Ovary (tissue), 9 donors: ENCODE results near the gene DYNC1H1. TPM values are rescaled to one million over a fixed set of nuclear protein-coding genes. Genes with fewer than 3 reads are reported as not detected.

ENCODE experiments used
- DNase-seq, 5 donors: peaks; one replicate each; pipeline ENCODE4 v3.0.0-alpha.2; 2019 to 2020
- H3K27ac ChIP-seq, 2 donors: fragments of 200-600 bp; one replicate each; pipeline versions ENCODE4 v1.5.1 to v1.8.0; 2019 to 2022
- H3K27me3 ChIP-seq: fragments of 200-600 bp; one replicate; pipeline ENCODE4 v1.8.0; 2022
- H3K36me3 ChIP-seq: fragments of 200-600 bp; sonication (generic); one replicate; pipeline ENCODE4 v1.5.1; 2019
- H3K4me1 ChIP-seq: one replicate; pipeline ENCODE4 v1.8.1; 2013; ENCODE audit warnings: mild to moderate bottlenecking, moderate library complexity; ENCODE audit not compliant: insufficient read depth
- H3K4me3 ChIP-seq: fragments of 200-600 bp; sonication (generic); one replicate; pipeline ENCODE4 v1.5.1; 2017
- H3K9me3 ChIP-seq, 2 donors: fragments of 200-600 bp in 1 of 2; sonication (generic) in 1 of 2; one replicate each; pipeline versions ENCODE4 v1.5.1 to v1.8.1; 2013 to 2019; ENCODE audit warnings: mild to moderate bottlenecking in 1 of 2, moderate library complexity in 1 of 2
- CTCF ChIP-seq, 3 donors: fragments of 450-650 bp in 2 of 3; fragments of 200-600 bp in 1 of 3; IDR thresholded peaks; one replicate each; pipeline versions ENCODE4 v1.5.1 to v1.8.0; 2016 to 2022; ENCODE audit warnings: antibody characterized with exemption in 3 of 3, mild to moderate bottlenecking in 1 of 3
- EP300 ChIP-seq: sonication (generic); formaldehyde crosslinking; IDR thresholded peaks from one replicate; pipeline ENCODE4 v1.6.1; 2017; ENCODE audit warnings: antibody characterized with exemption
- POLR2A ChIP-seq: fragments of 450-650 bp; IDR thresholded peaks from one replicate; pipeline ENCODE4 v1.6.1; 2017; ENCODE audit warnings: antibody characterized with exemption, mild to moderate bottlenecking, moderate library complexity
- WGBS, 3 donors: extraction: QIAGEN DNeasy Blood & Tissue Kit in 1 of 3; methylation state at CpG; one replicate each; pipeline versions ENCODE4 v1.1.5 to v1.1.7; 2013 to 2017; 5-methylcytosine and 5-hydroxymethylcytosine counted together
- intact Hi-C, 4 donors: fragments of 100-400 bp; cut with DNase I; formaldehyde crosslinking; loops; one replicate each; pipeline versions ENCODE4 v1.11.0 to v1.15.1; 2022 to 2023
- polyA plus RNA-seq, 2 donors: library from polyadenylated mRNA; stranded (reverse); fragments of 200-250 nt in 1 of 2; fragments of 350-450 nt in 1 of 2; fragmentation: Illumina TruSeq in 1 of 2; extraction: RNeasy Lipid Tissue Mini Kit (QIAGEN cat#74804) in 1 of 2; gene quantifications; one replicate each; pipeline ENCODE4 v1.2.3, GENCODE V29; 2013 to 2014
- total RNA-seq, 7 donors: library from RNA; depleted of rRNA in 2 of 7; stranded (reverse); fragments of >200 nt in 2 of 7; fragmentation: NEBNext Ultra II Directional in 3 of 7; extraction: Animal tissue kit (Norgen Biotek cat#: 25700) in 3 of 7; gene quantifications; one replicate each; pipeline versions ENCODE4 v1.1.0 to v1.2.4, GENCODE V29; 2016 to 2023
- donor health status: DM: no; HTN: no; CAD: no; lungs with moderate emphysema.
- donor health status: DM: no; HTN: no; CAD: no.
- donor health status: Bipolar disorder and iron deficiency.
- donor health status: DM: yes; HTN: yes; CAD: no.
- donor health status: DM: no; HTN: no; CAD: no.
- donor health status: DM: yes; HTN: yes; CAD: no.

Gene DYNC1H1
- total and polyA plus RNA-seq, 9 donors, result 130 to 373 (median 246) TPM

- TF ChIP-seq CTCF (IDR thresholded peaks at IDR 0.05), result no peak
- no peak for TF ChIP-seq POLR2A
- TF ChIP-seq EP300, result no peak
- no peak for DNase-seq
- H3K27me3 ChIP-seq, result no peaks in the 10 kb centered on the region
- H3K4me3 ChIP-seq, result no peak overlapping the region
- WGBS, 3 donors, result 92 to 94% (median 92%) methylated on average over 9 of the region's 9 CpGs
- no peaks in the 10 kb centered on the region for H3K4me1 ChIP-seq
- no peak overlapping the region for H3K27ac ChIP-seq
- intact Hi-C loops, result no loop called here
- H3K36me3 ChIP-seq, result no peaks in the 10 kb centered on the region
- H3K9me3 ChIP-seq, result no peaks in the 10 kb centered on the region
Measured at GRCh38 chr14:102035914-102036313, 71.5 kb downstream of the DYNC1H1 start.

GRCh38 chr14:102037686-102038085, 73.3 kb downstream of the DYNC1H1 start:
- no peak overlapping the region for H3K27ac ChIP-seq
- TF ChIP-seq CTCF (IDR thresholded peaks at IDR 0.05), result no peak
- TF ChIP-seq EP300, result no peak
- TF ChIP-seq POLR2A, result no peak
- H3K4me3 ChIP-seq, result no peak overlapping the region
- no peaks in the 10 kb centered on the region for H3K9me3 ChIP-seq
- H3K36me3 ChIP-seq, result no peaks in the 10 kb centered on the region
- no peaks in the 10 kb centered on the region for H3K27me3 ChIP-seq
- WGBS, 3 donors, result 21 to 36% (median 31%) methylated on average over 1 of the region's 1 CpG
- H3K4me1 ChIP-seq, result no peaks in the 10 kb centered on the region
- intact Hi-C loops, result no loop called here
- DNase-seq, result no peak

GRCh38 chr14:102039157-102039556, 74.8 kb downstream of the DYNC1H1 start:
- TF ChIP-seq EP300 (no peak), CTCF (IDR thresholded peaks at IDR 0.05) (no peak), POLR2A (no peak)
- H3K27ac ChIP-seq, result no peak overlapping the region
- intact Hi-C loops, result no loop called here
- 90 to 92% (median 90%) methylated on average over 16 of the region's 16 CpGs for WGBS, 3 donors
- H3K36me3 ChIP-seq, result no peaks in the 10 kb centered on the region
- DNase-seq, result no peak
- H3K4me3 ChIP-seq, result no peak overlapping the region
- no peaks in the 10 kb centered on the region for H3K9me3 ChIP-seq
- H3K4me1 ChIP-seq, result no peaks in the 10 kb centered on the region
- no peaks in the 10 kb centered on the region for H3K27me3 ChIP-seq

GRCh38 chr14:102040153-102040552, 75.8 kb downstream of the DYNC1H1 start:
- H3K4me3 ChIP-seq, result no peak overlapping the region
- H3K36me3 ChIP-seq, result no peaks in the 10 kb centered on the region
- 81 to 83% (median 81%) methylated on average over 13 of the region's 13 CpGs for WGBS, 3 donors
- intact Hi-C loops, result no loop called here
- H3K4me1 ChIP-seq, result no peaks in the 10 kb centered on the region
- no peaks in the 10 kb centered on the region for H3K27me3 ChIP-seq
- H3K27ac ChIP-seq, result no peak overlapping the region
- no peak for DNase-seq
- no peaks in the 10 kb centered on the region for H3K9me3 ChIP-seq
- TF ChIP-seq EP300 (no peak), POLR2A (no peak), CTCF (IDR thresholded peaks at IDR 0.05) (no peak)

- 89 to 92% (median 90%) methylated on average over 9 of the region's 9 CpGs for WGBS, 3 donors
- H3K4me3 ChIP-seq, result no peak overlapping the region
- H3K4me1 ChIP-seq, result no peaks in the 10 kb centered on the region
- intact Hi-C loops, result no loop called here
- no peak overlapping the region for H3K27ac ChIP-seq
- TF ChIP-seq CTCF (IDR thresholded peaks at IDR 0.05) (no peak), EP300 (no peak), POLR2A (no peak)
- no peak for DNase-seq
- no peaks in the 10 kb centered on the region for H3K9me3 ChIP-seq
- H3K27me3 ChIP-seq, result no peaks in the 10 kb centered on the region
- H3K36me3 ChIP-seq, result no peaks in the 10 kb centered on the region
Measured at GRCh38 chr14:102042699-102043098, 78.3 kb downstream of the DYNC1H1 start.
